Activated CD4-positive, alpha-beta memory T cell treated with anti-CD3 and anti-CD28 coated beads, Interleukin-2, amount 10 ng/mL, durations not matched to agents 7 days and 5 days (primary cell): Measurements from ENCODE around the gene ZW10. TPM values are rescaled to one million over a fixed set of nuclear protein-coding genes. Genes with fewer than 3 reads are reported as not detected.
"Not testable (repeated sequence)": the region's sequence is repeated elsewhere in the genome, so short reads cannot be mapped to it uniquely, and the experiment has no call there.

ENCODE experiments used
- CTCF ChIA-PET: fragments of 350-600 bp; sonication (Branson Sonifier 250); formaldehyde crosslinking; loops from one replicate; lab custom pipeline; 2021; ENCODE audit warnings: antibody characterized with exemption, inconsistent platforms; lab: Charles Lee
- POLR2A ChIA-PET: fragments of 350-600 bp; sonication (Branson Sonifier 250); formaldehyde crosslinking; loops from one replicate; lab custom pipeline; 2021; ENCODE audit warnings: antibody characterized with exemption; lab: Charles Lee
- DNase-seq: peaks from one replicate; pipeline ENCODE4 v3.0.0-alpha.2; 2020
- H3K27ac Mint-ChIP-seq: one replicate; pipeline ENCODE4 v1.8.0; 2021; ENCODE audit warnings: mild to moderate bottlenecking, mixed read lengths
- H3K27me3 Mint-ChIP-seq: one replicate; pipeline ENCODE4 v1.8.0; 2021; ENCODE audit warnings: mixed read lengths
- H3K36me3 Mint-ChIP-seq: one replicate; pipeline ENCODE4 v1.8.0; 2021; ENCODE audit warnings: low read depth, mixed read lengths
- H3K4me1 Mint-ChIP-seq: one replicate; pipeline ENCODE4 v1.8.0; 2021; ENCODE audit warnings: mixed read lengths
- H3K4me3 Mint-ChIP-seq: one replicate; pipeline ENCODE4 v1.8.0; 2021; ENCODE audit warnings: mild to moderate bottlenecking, mixed read lengths
- H3K9me3 Mint-ChIP-seq: one replicate; pipeline ENCODE4 v1.8.0; 2021; ENCODE audit warnings: mixed read lengths
- total RNA-seq, 2 experiments: library from RNA; stranded (reverse); gene quantifications; one replicate each; pipeline ENCODE4 v1.2.3, GENCODE V29; 2021

ZW10 gene
- total RNA-seq, 2 experiments from 2014 or later: 14.4 to 15.2 TPM

DNA sequence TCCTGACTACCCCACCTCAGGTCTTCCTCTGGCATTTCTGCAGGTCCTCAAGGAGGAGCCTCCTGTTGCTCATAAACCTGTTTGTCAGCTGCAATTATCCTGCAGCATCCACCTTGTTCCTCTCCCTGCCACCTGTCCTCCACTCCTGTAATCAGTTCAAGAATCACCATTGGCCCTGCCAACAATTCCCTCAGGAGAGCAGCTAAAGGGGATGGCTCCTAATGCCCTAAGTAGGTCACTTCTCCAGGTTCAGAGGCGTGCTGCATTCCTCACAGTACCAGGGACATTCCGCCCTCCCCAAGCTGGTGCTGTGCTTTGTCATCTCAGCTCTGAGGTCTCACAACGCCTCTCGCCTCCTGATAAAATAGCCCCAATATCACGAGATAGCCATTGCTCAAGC, 8.2 kb upstream of the ZW10 start:
- DNase-seq: no peak
- H3K9me3 Mint-ChIP-seq: no peaks in the 10 kb centered on the region
- no peak overlapping the region for H3K4me3 Mint-ChIP-seq
- H3K27me3 Mint-ChIP-seq: peaks cover 30% of the 10 kb centered on the region
- ChIA-PET POLR2A (no interaction called here), CTCF (interaction anchor here (1.6 to 2.8 kb wide), 2 partner anchors 8 to 15 kb away, joined by 7 to 8 read pairs; partner anchors contain the start of gene ZW10)
- H3K4me1 Mint-ChIP-seq: no peaks in the 10 kb centered on the region
- no peaks in the 10 kb centered on the region for H3K36me3 Mint-ChIP-seq
- H3K27ac Mint-ChIP-seq: no peak overlapping the region

- Mint-ChIP-seq H3K36me3 (no peaks in the 10 kb centered on the region), H3K27ac (no peak within 1 kb of the TSS), H3K9me3 (no peaks in the 10 kb centered on the region), H3K27me3 (peaks cover 31% of the 10 kb centered on the region), H3K4me3 (no peak within 1 kb of the TSS), H3K4me1 (peaks cover 9% of the 10 kb centered on the region)
- no peak for DNase-seq
- POLR2A ChIA-PET: no interaction called here
- CTCF ChIA-PET: interaction anchor here (1.9 kb wide), 1 partner anchor 17 kb away, joined by 5 read pairs; no protein-coding TSS in a partner anchor
Observed at GRCh38 chr11:113779496-113779895, 6.0 kb upstream of the ZW10 start, which contains the start of gene CLDN25. Gene CLDN25, plus strand, starts transcription at chr11:113779796. Its CDS starts 0 bp downstream, at chr11:113779796.

DNA sequence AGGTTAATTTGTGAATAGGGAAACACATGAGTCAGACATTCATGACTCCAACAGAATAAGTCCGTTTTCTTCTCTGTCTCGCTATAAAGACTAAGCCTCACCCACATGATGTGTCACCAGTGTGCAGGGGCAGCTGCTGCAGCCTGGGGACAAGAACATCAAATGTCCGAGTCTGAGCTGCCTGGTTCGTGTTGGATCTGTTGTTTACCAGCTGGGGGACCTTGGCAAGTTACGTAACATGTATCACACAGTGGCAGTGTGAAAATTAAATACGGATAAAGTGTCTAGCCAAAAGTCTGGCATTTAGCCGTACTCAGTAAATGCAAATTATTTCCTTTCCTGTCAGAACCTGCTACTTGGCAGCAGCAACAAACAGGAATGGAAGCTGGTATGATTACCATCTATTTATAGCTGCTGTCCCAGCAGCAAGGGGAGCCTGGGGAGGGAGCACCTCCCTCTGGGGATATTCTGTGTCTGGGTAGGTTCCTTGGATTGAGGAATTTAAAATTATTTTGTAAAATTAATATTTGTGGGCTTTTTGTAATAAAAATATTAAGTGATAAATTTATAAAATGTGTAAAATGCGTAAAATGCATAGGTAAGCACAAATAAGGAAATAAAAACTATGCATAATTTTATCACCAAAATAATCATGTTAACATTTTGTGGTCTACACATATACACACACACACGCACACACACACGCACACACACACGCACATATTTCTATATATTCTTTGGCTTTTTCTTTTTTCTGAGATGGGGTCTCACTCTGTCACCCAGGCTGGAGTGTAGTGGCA, 4.8 kb upstream of the ZW10 start:
- peaks cover 16% of the 10 kb centered on the region for H3K4me1 Mint-ChIP-seq
- no peak for DNase-seq
- H3K36me3 Mint-ChIP-seq: peaks cover 3% of the 10 kb centered on the region
- ChIA-PET POLR2A (no interaction called here), CTCF (interaction anchor here (0.8 to 1.9 kb wide), 2 partner anchors 18 to 19 kb away, joined by 3 to 5 read pairs; no protein-coding TSS in a partner anchor)
- no peak overlapping the region for H3K4me3 Mint-ChIP-seq
- H3K9me3 Mint-ChIP-seq: no peaks in the 10 kb centered on the region
- H3K27me3 Mint-ChIP-seq: peaks cover 26% of the 10 kb centered on the region
- H3K27ac Mint-ChIP-seq: no peak overlapping the region

- ChIA-PET CTCF (interaction anchor here (1.6 kb wide), 1 partner anchor 187 kb away, joined by 8 read pairs; no protein-coding TSS in a partner anchor), POLR2A (no interaction called here)
- H3K4me1 Mint-ChIP-seq: peaks cover 31% of the 10 kb centered on the region
- peak overlapping the region; percentile 81 for H3K27ac Mint-ChIP-seq
- no peaks in the 10 kb centered on the region for H3K9me3 Mint-ChIP-seq
- H3K4me3 Mint-ChIP-seq: peak overlapping the region; percentile 96
- no peak for DNase-seq
- H3K27me3 Mint-ChIP-seq: peaks cover 8% of the 10 kb centered on the region
- peaks cover 11% of the 10 kb centered on the region for H3K36me3 Mint-ChIP-seq
Observed at GRCh38 chr11:113774174-113774503, 647 bp upstream of the ZW10 start.

DNA sequence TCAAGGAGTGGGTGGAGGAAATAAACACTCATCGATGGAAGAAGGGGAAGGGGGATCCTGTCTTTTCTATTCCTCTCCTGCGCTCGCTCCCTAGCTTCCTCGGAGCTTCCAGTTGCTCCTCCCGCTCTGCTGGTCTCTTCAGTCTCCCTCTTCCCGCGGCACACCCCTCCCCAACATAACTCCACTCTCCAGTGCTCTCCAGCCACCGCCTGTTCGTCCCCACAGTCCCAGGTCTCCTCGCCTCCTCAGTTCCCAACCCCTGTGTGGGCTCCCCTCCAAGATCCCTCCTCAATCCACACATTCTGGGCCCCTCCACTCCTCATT, 438 bp downstream of the ZW10 start:
- peaks cover 19% of the 10 kb centered on the region for H3K36me3 Mint-ChIP-seq
- peaks cover 31% of the 10 kb centered on the region for H3K4me1 Mint-ChIP-seq
- CTCF ChIA-PET: interaction anchor here (0.7 to 1.6 kb wide), 14 partner anchors 8 to 467 kb away, joined by 3 to 10 read pairs (median 4); no protein-coding TSS in a partner anchor
- H3K27me3 Mint-ChIP-seq: peaks cover 8% of the 10 kb centered on the region
- H3K9me3 Mint-ChIP-seq: no peaks in the 10 kb centered on the region
- H3K4me3 Mint-ChIP-seq: peak overlapping the region; percentile 96
- POLR2A ChIA-PET: interaction anchor here (0.6 to 1.8 kb wide), 4 partner anchors 30 to 459 kb away, joined by 3 to 4 read pairs (median 3); partner anchors contain the start of gene TTC12
- H3K27ac Mint-ChIP-seq: peak overlapping the region; percentile 81
- DNase-seq: no peak

- Mint-ChIP-seq H3K4me1 (peaks cover 39% of the 10 kb centered on the region), H3K36me3 (peaks cover 30% of the 10 kb centered on the region), H3K27ac (no peak overlapping the region), H3K4me3 (peak overlapping the region; percentile 96), H3K27me3 (peaks cover 8% of the 10 kb centered on the region), H3K9me3 (no peaks in the 10 kb centered on the region)
- ChIA-PET POLR2A (interaction anchor here (1.1 to 1.8 kb wide), 2 partner anchors 29 to 458 kb away, joined by 3 to 4 read pairs; partner anchors contain the start of gene TTC12), CTCF (no interaction called here)
- no peak for DNase-seq
Observed at GRCh38 chr11:113771964-113772363, 1.5 kb downstream of the ZW10 start.

DNA sequence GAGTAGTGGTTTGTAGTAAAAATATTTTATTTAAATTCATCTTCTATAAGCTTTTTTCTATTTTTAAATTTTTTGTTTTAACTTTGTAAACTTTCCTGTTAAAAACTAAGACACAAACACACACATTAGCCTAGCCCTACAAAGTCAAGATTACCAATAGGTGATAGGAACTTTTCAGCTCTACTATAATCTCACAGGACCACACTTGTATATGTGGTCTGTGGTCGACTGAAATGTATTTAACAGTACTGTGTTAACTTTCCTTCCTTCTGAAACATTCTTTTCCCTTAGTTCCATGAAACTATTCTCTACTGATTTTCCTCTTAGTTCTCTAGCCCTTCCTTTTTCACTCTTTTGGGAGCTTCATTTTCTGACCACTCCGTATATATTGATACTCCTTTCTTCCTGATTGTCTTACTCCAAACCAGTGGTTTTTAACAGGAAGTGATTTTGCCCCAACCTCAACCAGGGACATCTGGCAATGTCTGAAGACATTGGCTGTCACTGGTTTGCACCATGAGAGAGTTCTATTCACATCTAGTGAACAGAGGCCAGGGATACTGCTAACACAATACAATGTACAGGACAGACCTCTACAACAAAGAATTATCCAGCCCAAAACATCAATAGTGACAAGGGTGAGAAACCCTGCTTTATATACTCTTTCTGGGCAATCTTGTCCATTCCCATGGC, 8.8 kb downstream of the ZW10 start:
- H3K4me3 Mint-ChIP-seq: no peak overlapping the region
- peaks cover 55% of the 10 kb centered on the region for H3K36me3 Mint-ChIP-seq
- DNase-seq: no peak
- no peaks in the 10 kb centered on the region for H3K27me3 Mint-ChIP-seq
- H3K9me3 Mint-ChIP-seq: peaks cover 2% of the 10 kb centered on the region
- H3K4me1 Mint-ChIP-seq: peaks cover 33% of the 10 kb centered on the region
- CTCF ChIA-PET: interaction anchor here (2.8 kb wide), 1 partner anchor 9 kb away, joined by 10 read pairs; the partner anchor contains the start of gene ZW10
- POLR2A ChIA-PET: no interaction called here
- no peak overlapping the region for H3K27ac Mint-ChIP-seq

DNA sequence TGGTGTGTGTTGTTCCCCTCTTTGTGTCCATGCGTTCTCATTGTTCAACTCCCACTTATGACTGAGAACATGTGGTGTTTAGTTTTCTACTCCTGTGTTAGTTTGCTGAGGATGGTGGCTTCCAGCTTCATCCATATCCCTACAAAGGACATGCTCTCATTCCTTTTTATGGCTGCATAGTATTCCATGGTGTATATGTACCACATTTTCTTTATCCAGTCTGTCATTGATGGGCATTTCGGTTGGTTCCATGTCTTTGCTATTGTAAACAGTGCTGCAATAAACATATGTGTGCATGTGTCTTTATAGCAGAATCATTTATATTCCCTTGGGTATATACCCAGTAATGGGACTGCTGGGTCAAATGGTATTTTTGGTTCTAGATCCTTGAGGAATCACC, 10.5 kb downstream of the ZW10 start:
- CTCF ChIA-PET: interaction anchor here (2.8 kb wide), 1 partner anchor 10 kb away, joined by 10 read pairs; the partner anchor contains the start of gene ZW10
- H3K9me3 Mint-ChIP-seq, H3K27me3 Mint-ChIP-seq, POLR2A ChIA-PET, H3K4me3 Mint-ChIP-seq, H3K27ac Mint-ChIP-seq, DNase-seq: not testable (repeated sequence)
- Mint-ChIP-seq H3K36me3 (peaks cover 56% of the 10 kb centered on the region), H3K4me1 (peaks cover 33% of the 10 kb centered on the region)

- POLR2A ChIA-PET: no interaction called here
- no peak for DNase-seq
- Mint-ChIP-seq H3K27me3 (no peaks in the 10 kb centered on the region), H3K36me3 (peaks cover 48% of the 10 kb centered on the region), H3K9me3 (peaks cover 2% of the 10 kb centered on the region), H3K4me3 (no peak overlapping the region), H3K4me1 (peaks cover 21% of the 10 kb centered on the region), H3K27ac (no peak overlapping the region)
- CTCF ChIA-PET: no interaction called here
Observed at GRCh38 chr11:113760241-113760640, 13.3 kb downstream of the ZW10 start.

- H3K4me1 Mint-ChIP-seq: no peaks in the 10 kb centered on the region
- no peak overlapping the region for H3K27ac Mint-ChIP-seq
- H3K9me3 Mint-ChIP-seq: no peaks in the 10 kb centered on the region
- POLR2A ChIA-PET: no interaction called here
- CTCF ChIA-PET: interaction anchor here (0.9 kb wide), 1 partner anchor 24 kb away, joined by 3 read pairs; no protein-coding TSS in a partner anchor
- no peaks in the 10 kb centered on the region for H3K27me3 Mint-ChIP-seq
- no peak for DNase-seq
- no peak overlapping the region for H3K4me3 Mint-ChIP-seq
- H3K36me3 Mint-ChIP-seq: peaks cover 27% of the 10 kb centered on the region
Observed at GRCh38 chr11:113752932-113753331, 20.6 kb downstream of the ZW10 start.

DNA sequence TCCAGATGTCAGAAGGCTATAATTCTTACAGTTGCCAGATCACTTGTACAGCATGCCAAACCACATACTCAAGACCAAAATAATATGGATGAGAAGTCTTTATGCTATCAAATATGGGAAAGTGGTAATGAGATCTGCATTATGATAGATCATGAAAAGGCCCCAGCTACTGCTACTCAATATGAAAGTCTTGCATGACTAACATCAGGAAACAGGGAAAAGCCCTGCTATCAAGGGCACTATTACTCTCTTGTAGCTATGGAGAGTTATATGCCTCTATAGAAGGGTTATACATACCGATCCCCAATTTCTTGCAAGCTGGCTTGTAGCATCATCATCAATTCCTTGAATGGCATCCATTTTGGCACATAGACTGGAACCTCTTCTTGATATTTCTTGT, 37.2 kb downstream of the ZW10 start:
- Mint-ChIP-seq H3K36me3 (peaks cover 60% of the 10 kb centered on the region), H3K27ac (no peak overlapping the region), H3K27me3 (no peaks in the 10 kb centered on the region), H3K4me3 (no peak overlapping the region), H3K9me3 (no peaks in the 10 kb centered on the region), H3K4me1 (peaks cover 6% of the 10 kb centered on the region)
- CTCF ChIA-PET: no interaction called here
- no peak for DNase-seq
- POLR2A ChIA-PET: no interaction called here

DNA sequence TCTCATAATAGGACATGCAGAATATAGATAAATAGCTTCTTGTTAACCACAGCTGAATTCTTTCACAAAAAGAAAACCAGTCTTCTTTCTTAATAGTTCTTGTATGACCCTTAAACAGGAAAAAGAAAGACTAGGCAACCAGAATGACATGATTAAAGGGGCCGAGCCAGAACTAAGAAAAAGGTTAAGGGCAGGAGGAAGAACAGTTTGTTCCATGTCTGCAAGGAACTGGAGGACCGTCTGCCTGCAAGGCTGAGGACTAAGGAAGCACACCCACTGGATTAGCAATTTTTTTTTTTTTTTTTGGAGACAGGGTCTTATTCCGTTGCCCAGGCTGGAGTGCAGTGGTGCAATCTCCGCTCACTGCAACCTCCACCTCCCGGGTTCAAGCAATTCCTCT, 41.4 kb downstream of the ZW10 start:
- Mint-ChIP-seq H3K36me3 (peaks cover 33% of the 10 kb centered on the region), H3K27ac (no peak overlapping the region), H3K9me3 (no peaks in the 10 kb centered on the region), H3K27me3 (no peaks in the 10 kb centered on the region), H3K4me3 (no peak overlapping the region), H3K4me1 (peaks cover 14% of the 10 kb centered on the region)
- CTCF ChIA-PET: no interaction called here
- POLR2A ChIA-PET: no interaction called here
- DNase-seq: no peak
